GM23248 (cell line): ENCODE data around the gene CLSTN2. TPM values are rescaled to one million over a fixed set of nuclear protein-coding genes. Genes with fewer than 3 reads are reported as not detected.
A peak's percentile ranks its signal among the peaks of the same experiment; 100 is the strongest.

Source experiments
- DNase-seq: peaks from one replicate; pipeline ENCODE4 v3.0.0-alpha.2; 2015
- H2AFZ ChIP-seq: fragments of 200-600 bp; sonication (generic); 2 replicates; pipeline ENCODE4 v1.6.1; 2016; ENCODE audit warnings: antibody characterized with exemption
- H3F3A ChIP-seq: fragments of 200-600 bp; sonication (generic); 2 replicates; pipeline ENCODE4 v1.6.1; 2016; ENCODE audit warnings: mild to moderate bottlenecking, antibody characterized with exemption, mixed run types; ENCODE audit not compliant: insufficient read depth
- H3K27ac ChIP-seq: fragments of 200-600 bp; sonication (generic); 2 replicates; pipeline ENCODE4 v1.5.1; 2016; ENCODE audit warnings: mild to moderate bottlenecking
- H3K27me3 ChIP-seq: fragments of 200-600 bp; sonication (generic); replicated peaks from 2 replicates; pipeline ENCODE4 v1.6.1; 2016; ENCODE audit warnings: mild to moderate bottlenecking; ENCODE audit not compliant: insufficient read depth
- H3K36me3 ChIP-seq: fragments of 200-600 bp; sonication (generic); 2 replicates; pipeline ENCODE4 v1.6.1; 2016; ENCODE audit warnings: low read depth, mild to moderate bottlenecking
- H3K4me1 ChIP-seq: fragments of 200-600 bp; sonication (generic); 2 replicates; pipeline ENCODE4 v1.6.1; 2016; ENCODE audit warnings: mild to moderate bottlenecking; ENCODE audit not compliant: insufficient read depth
- H3K4me2 ChIP-seq: fragments of 200-600 bp; sonication (generic); one replicate; pipeline ENCODE4 v1.6.1; 2016; ENCODE audit warnings: mild to moderate bottlenecking; ENCODE audit not compliant: unreplicated experiment
- H3K4me3 ChIP-seq: fragments of 200-600 bp; sonication (generic); 2 replicates; pipeline ENCODE4 v1.5.1; 2016; ENCODE audit warnings: mild to moderate bottlenecking
- H3K79me2 ChIP-seq: fragments of 200-600 bp; sonication (generic); 2 replicates; pipeline ENCODE4 v1.6.1; 2016; ENCODE audit warnings: mild to moderate bottlenecking; ENCODE audit not compliant: insufficient read depth
- H3K9ac ChIP-seq: fragments of 200-600 bp; sonication (generic); 2 replicates; pipeline ENCODE4 v1.6.1; 2016; ENCODE audit warnings: mild to moderate bottlenecking
- H3K9me2 ChIP-seq: fragments of 200-600 bp; sonication (generic); 2 replicates; pipeline ENCODE4 v1.6.1; 2016; ENCODE audit warnings: mixed run types, mild to moderate bottlenecking, moderate library complexity; ENCODE audit not compliant: insufficient read depth
- H3K9me3 ChIP-seq: fragments of 200-600 bp; sonication (generic); one replicate; pipeline ENCODE4 v1.6.1; 2017; ENCODE audit warnings: low read depth
- H4K20me1 ChIP-seq: fragments of 200-600 bp; sonication (generic); 2 replicates; pipeline ENCODE4 v1.6.0; 2016; ENCODE audit not compliant: insufficient read depth
- EZH2 ChIP-seq: fragments of 200-600 bp; sonication (generic); IDR thresholded peaks from 2 replicates; pipeline ENCODE4 v1.6.1; 2018; ENCODE audit warnings: antibody characterized with exemption, mild to moderate bottlenecking; ENCODE audit not compliant: insufficient read depth, poor library complexity, severe bottlenecking
- EZH2phosphoT487 ChIP-seq: fragments of 200-600 bp; sonication (generic); IDR thresholded peaks from 2 replicates; pipeline ENCODE4 v1.6.1; 2018; ENCODE audit warnings: antibody characterized with exemption, moderate library complexity, mild to moderate bottlenecking, low read depth; ENCODE audit not compliant: insufficient read depth
- WGBS, 2 experiments: methylation state at CpG; one replicate each; pipeline ENCODE4 v1.1.6; 2015 to 2017; ENCODE audit warnings: low lambda C conversion rate in 2 of 2, low coverage in 1 of 2; ENCODE audit errors: missing lambda C conversion rate in 2 of 2; 5-methylcytosine and 5-hydroxymethylcytosine counted together
- in situ Hi-C: fragments of 300-500 bp; cut with MboI; formaldehyde crosslinking; loops from 2 replicates; pipeline ENCODE4 v1.15.0; 2020
- polyA plus RNA-seq: library from polyadenylated mRNA; unstranded; fragments of >200 nt; fragmentation: Nextera tagmentation; extraction: Ambion mirVana; gene quantifications from 2 replicates; pipeline ENCODE4 v1.2.1, GENCODE V29; 2016
- total RNA-seq: library from RNA; depleted of rRNA; stranded (reverse); fragments of >200 nt; shearing (Covaris generic); gene quantifications from 2 replicates; pipeline ENCODE4 v1.2.3, GENCODE V29; 2014

The CLSTN2 gene
- total and polyA plus RNA-seq, 2 experiments from 2014 or later, result not detected

DNA sequence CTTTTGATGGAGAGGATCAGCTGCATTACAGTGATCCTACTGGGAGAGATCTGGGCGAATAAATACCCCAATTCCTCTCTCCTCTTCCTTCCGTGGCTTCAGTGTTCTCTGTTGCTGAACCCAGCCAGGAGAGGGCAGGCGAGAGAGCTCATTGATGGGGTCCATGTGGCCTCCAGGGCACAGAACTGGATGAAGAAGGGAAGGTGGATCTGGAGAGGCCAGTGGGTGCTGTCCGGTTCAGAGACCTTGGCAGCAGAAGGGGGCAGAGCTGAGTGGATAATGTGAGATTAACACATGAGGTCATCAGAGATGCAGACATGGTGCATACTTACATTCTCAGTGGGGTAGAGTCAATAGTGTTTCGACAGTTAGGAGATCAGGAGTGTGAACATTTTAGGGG lies 193.6 kb downstream of the CLSTN2 start:
- Histone ChIP-seq H3K9me3 (no peaks in the 10 kb centered on the region), H3K36me3 (no peaks in the 10 kb centered on the region), H3K27me3 (peaks cover 14% of the 10 kb centered on the region), H3F3A (no peaks in the 10 kb centered on the region), H3K27ac (no peak overlapping the region), H3K9me2 (no peaks in the 10 kb centered on the region), H3K79me2 (no peaks in the 10 kb centered on the region), H4K20me1 (no peaks in the 10 kb centered on the region), H2AFZ (no peak overlapping the region), H3K4me3 (no peak overlapping the region), H3K9ac (no peak overlapping the region), H3K4me1 (no peaks in the 10 kb centered on the region), H3K4me2 (no peak overlapping the region)
- in situ Hi-C loops, result no loop called here
- TF ChIP-seq EZH2phosphoT487 (no peak), EZH2 (no peak)
- 39 to 48% methylated on average over 5 of the region's 5 CpGs for WGBS, 2 experiments
- peak; percentile 61 for DNase-seq

DNA sequence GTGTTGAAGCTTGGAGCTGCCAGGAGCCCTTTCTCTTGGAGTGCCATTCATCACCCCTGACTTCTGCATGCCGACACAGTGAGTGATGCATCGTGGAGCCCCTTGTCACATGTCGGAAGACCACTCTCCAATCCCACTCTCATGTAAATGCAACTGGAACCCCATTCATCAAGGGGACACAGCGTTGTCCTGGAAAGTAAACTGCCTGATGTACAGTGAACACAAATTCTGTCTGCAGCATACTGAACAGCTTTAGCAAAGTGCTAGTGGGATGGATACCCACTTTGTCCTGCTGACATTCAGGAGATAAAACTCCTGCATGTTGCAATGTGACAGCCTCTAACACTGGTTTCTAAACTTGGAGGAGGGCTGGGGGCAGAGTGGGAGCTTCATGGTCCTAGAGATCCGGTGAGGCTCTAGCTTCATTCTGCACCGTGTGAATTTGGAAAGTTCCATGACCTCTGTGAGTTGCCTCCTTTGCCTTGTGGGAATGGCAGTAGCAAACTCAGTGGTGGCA lies 194.8 kb downstream of the CLSTN2 start:
- Histone ChIP-seq H3K4me1 (no peaks in the 10 kb centered on the region), H3K4me2 (no peak overlapping the region), H3K9ac (no peak overlapping the region), H2AFZ (no peak overlapping the region), H3K9me3 (no peaks in the 10 kb centered on the region), H3K79me2 (no peaks in the 10 kb centered on the region), H3F3A (no peaks in the 10 kb centered on the region), H3K4me3 (no peak overlapping the region), H4K20me1 (no peaks in the 10 kb centered on the region), H3K27me3 (peaks cover 14% of the 10 kb centered on the region), H3K9me2 (no peaks in the 10 kb centered on the region), H3K27ac (no peak overlapping the region), H3K36me3 (no peaks in the 10 kb centered on the region)
- DNase-seq, result no peak
- TF ChIP-seq EZH2 (no peak), EZH2phosphoT487 (no peak)
- in situ Hi-C loops, result no loop called here
- WGBS, 2 experiments, result 51 to 54% methylated on average over 6 of the region's 6 CpGs

DNA sequence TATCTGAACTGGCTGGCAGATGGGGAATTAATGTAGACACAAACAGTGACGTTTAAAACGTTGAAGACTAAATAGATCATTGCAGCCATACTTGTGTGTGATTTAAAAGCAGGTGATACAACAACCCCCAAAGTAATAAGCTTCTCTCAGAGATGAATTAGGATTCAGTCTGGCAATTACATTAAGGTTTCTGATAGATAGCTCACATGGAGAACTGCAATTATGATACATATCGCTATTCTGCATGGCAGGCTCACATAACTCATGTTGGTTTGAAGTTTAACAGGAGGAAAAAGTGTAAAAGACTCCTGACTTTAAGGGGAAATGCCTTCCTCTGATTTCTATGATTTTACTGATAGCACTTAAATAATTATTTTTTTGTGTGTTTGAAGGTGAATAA lies 196.9 kb downstream of the CLSTN2 start:
- H3K27ac ChIP-seq, result no peak overlapping the region
- DNase-seq, result no peak
- no peak overlapping the region for H3K4me3 ChIP-seq
- 21 to 23% methylated on average over 3 of the region's 3 CpGs for WGBS, 2 experiments
- no peaks in the 10 kb centered on the region for H4K20me1 ChIP-seq
- H3K4me1 ChIP-seq, result no peaks in the 10 kb centered on the region
- H3K9ac ChIP-seq, result no peak overlapping the region
- in situ Hi-C loops, result no loop called here
- no peaks in the 10 kb centered on the region for H3K9me3 ChIP-seq
- no peaks in the 10 kb centered on the region for H3K9me2 ChIP-seq
- no peaks in the 10 kb centered on the region for H3K79me2 ChIP-seq
- H3K27me3 ChIP-seq, result peaks cover 18% of the 10 kb centered on the region
- no peak overlapping the region for H3K4me2 ChIP-seq
- no peaks in the 10 kb centered on the region for H3K36me3 ChIP-seq
- H3F3A ChIP-seq, result no peaks in the 10 kb centered on the region
- no peak overlapping the region for H2AFZ ChIP-seq
- no peak for TF ChIP-seq EZH2phosphoT487
- TF ChIP-seq EZH2, result no peak

DNA sequence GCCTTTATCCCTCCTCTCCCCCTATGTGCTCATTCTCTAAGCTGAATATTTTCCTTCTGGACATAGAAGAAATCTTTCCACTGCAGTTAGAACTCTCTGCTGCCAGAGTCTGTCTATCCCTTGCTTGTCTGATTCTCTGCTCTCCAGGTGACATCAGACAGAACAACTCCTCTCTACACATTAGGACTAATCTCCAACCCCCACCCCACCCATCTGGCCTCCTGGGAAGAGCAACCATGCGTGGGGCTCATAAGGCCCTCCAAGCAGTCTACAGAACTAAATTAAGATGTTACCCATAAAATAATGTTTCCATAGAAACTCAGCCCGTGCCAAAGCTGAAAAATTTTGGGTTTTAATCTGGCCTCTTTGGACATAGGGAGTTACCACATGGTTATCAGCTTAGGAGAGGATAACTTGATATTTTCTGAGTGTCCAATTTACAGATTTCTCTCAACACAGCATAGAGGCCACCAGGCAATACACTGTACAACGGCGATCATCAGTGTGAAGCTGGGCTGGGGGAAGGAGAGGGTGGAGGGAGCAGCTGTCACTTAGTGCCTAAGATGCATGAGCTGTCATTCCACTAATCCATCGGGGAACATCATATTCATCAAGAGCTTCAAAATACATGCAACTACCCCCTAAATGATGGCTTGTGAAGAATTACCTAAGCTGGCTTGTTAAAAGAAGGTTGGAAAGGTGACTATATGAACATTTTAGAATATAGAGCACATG lies 199.4 kb downstream of the CLSTN2 start:
- H3K4me1 ChIP-seq, result no peaks in the 10 kb centered on the region
- H3K36me3 ChIP-seq, result no peaks in the 10 kb centered on the region
- no peaks in the 10 kb centered on the region for H3K9me3 ChIP-seq
- no peaks in the 10 kb centered on the region for H3F3A ChIP-seq
- no peak overlapping the region for H2AFZ ChIP-seq
- H3K79me2 ChIP-seq, result no peaks in the 10 kb centered on the region
- no peak overlapping the region for H3K4me2 ChIP-seq
- WGBS, 2 experiments, result 27 to 38% methylated on average over 5 of the region's 5 CpGs
- in situ Hi-C loops, result no loop called here
- H4K20me1 ChIP-seq, result no peaks in the 10 kb centered on the region
- no peak for DNase-seq
- TF ChIP-seq EZH2 (no peak), EZH2phosphoT487 (no peak)
- no peak overlapping the region for H3K4me3 ChIP-seq
- H3K27ac ChIP-seq, result no peak overlapping the region
- no peak overlapping the region for H3K9ac ChIP-seq
- no peaks in the 10 kb centered on the region for H3K9me2 ChIP-seq
- H3K27me3 ChIP-seq, result peaks cover 23% of the 10 kb centered on the region

DNA sequence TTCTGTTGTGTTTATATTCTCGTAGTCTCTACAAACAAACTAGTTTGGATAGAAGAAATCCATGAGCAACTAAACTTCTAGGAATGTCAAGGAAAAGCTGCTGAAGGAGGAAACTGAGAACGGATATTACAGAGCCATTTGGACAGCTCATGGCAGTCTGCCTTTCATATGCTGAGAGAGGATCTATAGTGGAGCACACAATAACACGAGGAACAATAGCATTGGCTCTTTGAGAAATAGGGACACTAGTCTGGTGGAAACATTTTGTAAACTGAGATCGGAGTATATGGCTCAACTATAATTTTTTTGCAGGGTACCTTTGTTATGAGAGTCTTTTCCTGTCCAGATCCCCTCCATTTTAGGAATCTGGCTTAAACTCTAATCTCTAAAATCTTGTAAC lies 200.5 kb downstream of the CLSTN2 start:
- Histone ChIP-seq H3K27ac (no peak overlapping the region), H3K4me1 (no peaks in the 10 kb centered on the region), H3K36me3 (no peaks in the 10 kb centered on the region), H2AFZ (no peak overlapping the region), H3K9ac (no peak overlapping the region), H3K27me3 (peaks cover 23% of the 10 kb centered on the region), H3K79me2 (no peaks in the 10 kb centered on the region), H4K20me1 (no peaks in the 10 kb centered on the region), H3K4me2 (no peak overlapping the region), H3K9me3 (no peaks in the 10 kb centered on the region), H3K9me2 (no peaks in the 10 kb centered on the region), H3F3A (no peaks in the 10 kb centered on the region), H3K4me3 (no peak overlapping the region)
- in situ Hi-C loops, result no loop called here
- TF ChIP-seq EZH2phosphoT487 (no peak), EZH2 (no peak)
- no peak for DNase-seq
- 17 to 19% methylated on average over 4 of the region's 4 CpGs for WGBS, 2 experiments
